Activated T-cell treated with anti-CD3 and anti-CD28 coated beads, Interleukin-2, amount 50 U/mL, for 1 hour (primary cell): Measurements from ENCODE around the gene RBPMS2.
A peak's percentile ranks its signal among the peaks of the same experiment; 100 is the strongest.
"Not testable (repeated sequence)": the region's sequence is repeated elsewhere in the genome, so short reads cannot be mapped to it uniquely, and the experiment has no call there.

ENCODE experiments used
- DNase-seq: peaks from one replicate; pipeline ENCODE4 v3.0.0-alpha.2; 2020

RBPMS2 gene

DNA sequence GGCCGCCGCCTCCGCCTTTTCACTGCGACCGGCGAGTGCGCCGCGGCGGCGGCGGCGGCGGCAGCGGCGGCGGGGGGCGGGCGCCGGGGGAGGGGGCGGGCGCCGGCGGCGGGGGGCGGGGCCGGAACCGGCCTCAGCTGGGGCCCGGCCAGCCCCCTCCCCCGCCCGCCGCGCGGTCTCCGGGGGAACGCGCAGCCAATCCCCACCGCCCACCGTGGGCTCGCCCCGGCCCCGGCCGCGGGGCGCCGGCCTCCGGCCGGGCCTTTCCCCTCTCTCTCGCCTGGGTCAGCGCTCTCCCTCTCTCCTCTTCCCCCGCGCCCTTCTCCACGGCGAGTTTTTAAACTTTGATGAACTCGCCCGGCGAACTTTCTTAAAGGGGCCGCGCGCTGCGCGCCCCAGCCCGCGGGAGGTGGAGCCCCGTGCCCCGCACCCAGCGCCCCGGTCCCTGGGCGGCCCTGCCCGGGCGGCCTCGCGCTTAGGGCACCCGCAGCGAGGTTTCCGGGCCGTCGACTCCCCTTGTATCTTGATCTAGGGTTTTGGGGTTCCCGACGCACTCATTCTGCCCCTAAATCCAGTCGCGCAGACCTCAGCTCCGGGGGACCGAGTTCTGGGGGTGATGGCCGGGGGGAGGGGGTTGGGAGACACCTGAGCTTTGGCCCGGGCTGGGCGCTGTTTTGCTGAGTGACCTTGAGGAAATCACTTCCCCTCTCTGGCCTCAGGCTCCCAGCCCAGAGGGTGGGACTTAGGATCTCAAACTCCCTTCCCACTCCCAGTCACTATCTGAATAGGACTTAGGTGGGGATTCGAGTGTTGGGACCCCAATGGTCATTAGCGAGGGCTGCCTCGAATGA lies at the start of gene RBPMS2:
TSS of gene RBPMS2 (minus strand) at position 39 of the 851 bp plus-strand sequence. CDS start 270 bp downstream, outside the sequence.
- DNase-seq = peak; percentile 19

DNA sequence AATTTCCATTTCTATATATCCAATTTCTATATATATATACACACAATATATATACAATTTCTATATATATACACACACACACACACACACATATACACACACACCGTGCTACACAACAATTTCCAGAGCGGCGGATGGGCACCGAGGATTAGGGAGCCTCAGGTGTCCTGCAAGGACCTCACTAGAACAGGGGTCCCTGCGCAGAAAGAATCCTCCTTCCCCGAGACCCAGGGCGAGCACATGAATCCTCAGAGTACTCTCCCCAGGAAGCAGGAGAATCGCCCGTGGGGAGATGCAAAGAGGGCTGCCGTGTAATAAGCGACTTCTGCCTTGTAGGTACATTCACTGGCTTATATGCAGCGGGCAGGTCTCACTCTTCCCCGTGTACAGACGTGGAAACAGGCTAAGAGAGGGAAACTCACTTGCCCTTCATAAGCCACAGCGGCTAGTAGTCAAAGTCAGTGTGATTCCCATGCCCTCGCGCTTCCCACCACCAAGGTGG lies 49.6 kb upstream of the RBPMS2 start:
- DNase-seq = no peak

DNA sequence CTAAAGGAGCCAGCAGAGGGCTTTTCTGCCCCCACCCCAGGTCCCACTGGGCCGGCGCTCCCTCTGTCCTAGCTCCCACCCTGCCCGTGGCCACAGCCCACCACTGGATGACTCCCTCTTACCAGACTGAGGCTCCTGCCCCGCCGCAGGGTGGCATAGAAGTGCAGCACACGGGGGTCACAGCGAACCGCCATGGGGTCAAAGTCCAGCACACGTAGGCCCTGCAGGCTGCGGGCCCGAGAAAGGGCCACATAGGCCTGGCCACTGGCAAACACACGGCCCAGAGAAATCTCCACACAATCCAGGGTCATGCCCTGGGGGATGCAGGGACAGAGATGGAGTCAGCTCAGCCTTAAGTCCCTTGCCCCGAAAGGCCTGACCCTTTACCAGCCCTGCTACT lies 41.1 kb upstream of the RBPMS2 start:
- no peak for DNase-seq

DNA sequence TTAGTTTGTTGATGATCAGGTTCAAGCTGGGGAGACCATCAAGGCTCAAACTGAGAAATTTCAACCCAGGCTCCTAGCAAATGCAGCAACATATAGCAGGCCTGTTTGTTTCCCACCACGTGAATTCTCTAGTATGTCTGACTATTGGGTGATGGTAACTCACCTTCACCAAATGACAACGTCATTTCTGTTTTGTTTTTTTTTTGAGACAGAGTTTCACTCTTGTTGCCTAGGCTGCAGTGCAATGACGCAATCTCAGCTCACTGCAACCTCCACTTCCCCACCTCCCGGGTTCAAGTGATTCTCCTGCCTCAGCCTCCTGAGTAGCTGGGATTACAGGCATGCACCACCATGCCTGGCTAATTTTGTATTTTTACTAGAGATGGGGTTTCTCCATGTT lies 39.6 kb upstream of the RBPMS2 start:
- not testable (repeated sequence) for DNase-seq

DNA sequence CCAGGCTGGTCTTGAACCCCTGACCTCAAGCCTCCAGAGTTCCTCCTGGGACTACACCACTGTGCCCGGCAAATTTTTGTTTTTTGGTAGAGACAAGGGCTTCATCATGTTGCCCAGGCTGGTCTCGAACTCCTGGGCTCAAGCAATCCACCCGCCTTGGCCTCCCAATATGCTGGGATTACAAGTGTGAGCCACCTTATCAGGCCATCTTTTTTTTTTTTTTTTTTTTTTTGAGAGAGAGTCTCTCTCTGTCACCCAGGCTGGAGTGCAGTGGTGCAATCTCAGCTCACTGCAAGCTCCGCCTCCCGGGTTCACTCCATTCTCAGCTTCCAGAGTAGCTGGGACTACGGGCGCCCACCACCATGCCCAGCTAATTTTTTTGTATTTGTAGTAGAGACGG lies 38.9 kb upstream of the RBPMS2 start:
- DNase-seq = not testable (repeated sequence)

DNA sequence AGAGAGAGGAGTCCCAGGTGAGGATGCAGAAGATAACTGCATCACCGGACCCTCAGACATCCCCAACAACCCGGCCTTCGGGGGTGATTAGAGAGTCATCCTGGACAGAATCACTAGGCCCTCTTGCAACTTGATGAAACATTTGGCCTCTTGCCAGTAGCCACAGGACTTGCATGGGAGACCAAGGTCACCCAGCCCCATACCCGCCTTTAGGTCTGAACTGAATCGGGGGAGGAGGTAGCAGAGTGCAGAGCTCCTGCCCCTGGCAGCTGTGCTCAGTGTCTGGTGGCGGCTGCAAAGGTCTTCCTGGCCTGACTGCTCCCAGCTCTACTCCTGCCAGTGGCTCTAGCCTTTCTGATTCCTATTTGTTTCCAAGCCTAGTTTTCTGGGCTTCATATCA lies 37.7 kb upstream of the RBPMS2 start:
- DNase-seq = no peak

DNA sequence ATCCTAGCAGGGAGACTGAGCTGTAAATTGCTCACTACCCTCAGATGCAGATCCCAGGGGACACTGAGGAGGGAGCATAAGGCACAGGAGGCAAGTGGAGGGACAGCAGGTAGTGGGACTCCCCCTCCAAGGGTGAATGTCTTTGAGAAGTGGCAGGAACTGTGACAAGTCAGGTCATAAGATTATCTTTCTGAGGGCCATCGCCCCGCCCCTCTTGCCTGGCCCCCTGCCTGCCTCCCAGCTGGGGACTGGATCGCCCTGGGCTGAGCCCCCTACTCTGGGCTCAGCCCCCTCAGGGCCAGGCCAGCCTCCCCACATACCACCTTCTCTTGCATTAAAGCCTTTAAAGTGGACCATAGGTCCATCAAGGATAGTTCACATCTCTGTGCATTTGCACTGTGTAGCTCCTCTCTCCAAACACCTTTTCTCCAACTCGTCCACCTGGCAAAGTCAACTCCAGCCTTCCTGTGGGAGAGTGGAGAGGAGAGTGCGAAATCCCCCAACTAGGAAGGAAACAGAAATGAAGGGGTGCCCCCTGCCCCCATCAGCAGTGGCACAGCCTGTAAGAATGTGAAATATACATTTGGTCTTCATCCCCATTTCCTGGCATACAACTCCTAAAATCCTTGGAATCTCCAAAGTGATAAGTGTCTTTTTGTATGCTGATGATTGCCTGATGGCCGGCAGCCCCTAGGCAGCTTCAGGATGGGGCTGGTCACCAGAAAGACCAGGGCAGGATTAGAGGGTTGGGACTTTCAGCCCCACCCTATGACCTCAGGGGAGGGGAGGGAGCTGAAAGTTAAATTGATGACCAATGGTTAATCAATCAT lies 35.3 kb upstream of the RBPMS2 start:
- no peak for DNase-seq

DNA sequence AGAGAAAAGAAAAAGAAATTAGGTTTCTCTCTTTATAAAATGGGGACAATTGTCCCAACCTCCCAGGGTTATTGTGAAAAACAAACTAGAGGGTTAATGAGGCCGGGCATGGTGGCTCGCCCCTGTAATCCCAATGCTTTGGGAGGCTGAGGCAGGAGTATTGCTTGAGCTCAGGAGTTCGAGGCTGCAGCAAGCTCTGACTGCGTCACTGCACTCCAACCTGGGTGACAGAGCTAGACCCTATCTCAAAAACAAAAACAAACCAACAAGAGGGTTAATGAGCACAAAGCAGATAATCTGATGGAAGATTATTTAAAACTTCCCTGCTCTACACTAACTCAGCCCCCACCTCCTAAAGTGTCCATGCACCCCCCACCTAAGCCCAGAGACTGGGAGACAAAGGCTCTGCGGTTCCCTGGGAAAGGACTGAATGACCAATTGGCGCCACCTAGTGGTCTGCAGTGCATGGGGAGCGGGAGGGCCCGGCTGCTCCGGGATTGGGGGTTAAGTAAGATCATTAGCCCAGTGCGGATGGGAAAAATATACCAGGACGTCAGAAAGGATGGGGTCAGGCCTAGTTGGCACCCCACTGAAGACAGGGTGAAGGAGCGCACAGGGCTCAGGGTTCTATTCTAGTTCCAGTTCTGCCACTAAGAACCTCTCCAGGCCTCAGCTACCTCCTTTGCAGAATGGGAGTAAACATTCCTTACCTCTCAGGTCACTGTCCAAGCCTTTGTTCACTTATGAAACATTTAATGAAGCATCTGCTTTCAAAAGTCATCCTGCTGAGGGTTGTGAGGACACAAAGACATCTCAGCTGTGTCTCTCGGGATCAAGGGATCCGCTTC lies 34.5 kb upstream of the RBPMS2 start:
- peak; percentile 55 for DNase-seq

DNA sequence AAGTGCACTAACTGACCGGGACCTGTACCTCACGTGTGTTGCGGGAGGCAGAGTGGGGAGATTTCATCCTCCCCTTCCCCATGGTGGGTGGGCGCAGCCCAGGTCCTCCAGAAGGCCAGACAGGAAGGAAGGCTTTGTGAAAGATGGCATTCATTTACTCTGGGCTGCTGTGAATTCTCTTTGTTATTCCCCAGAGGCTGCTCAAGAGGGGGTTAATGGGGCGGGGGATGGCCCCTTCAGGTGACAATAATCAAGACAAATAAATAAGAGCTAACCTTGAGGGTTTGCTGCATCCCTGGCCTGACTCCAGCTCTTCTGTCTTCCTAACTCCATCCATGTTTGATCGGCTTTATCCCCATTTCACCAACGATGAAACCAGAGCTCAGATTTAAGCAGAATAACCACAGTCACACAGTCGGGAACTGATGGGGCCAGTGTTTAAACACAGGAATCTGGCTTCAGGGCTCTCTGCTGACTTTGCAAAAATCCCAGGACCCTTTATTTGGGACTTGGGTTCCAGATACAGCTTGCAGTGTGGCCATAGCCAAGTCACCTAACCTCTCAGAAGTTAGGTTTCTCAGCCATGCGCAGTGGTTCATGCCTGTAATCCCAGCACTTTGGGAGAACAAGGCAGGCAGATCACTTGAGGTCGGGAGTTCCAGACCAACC lies 33.5 kb upstream of the RBPMS2 start:
- DNase-seq = no peak

DNA sequence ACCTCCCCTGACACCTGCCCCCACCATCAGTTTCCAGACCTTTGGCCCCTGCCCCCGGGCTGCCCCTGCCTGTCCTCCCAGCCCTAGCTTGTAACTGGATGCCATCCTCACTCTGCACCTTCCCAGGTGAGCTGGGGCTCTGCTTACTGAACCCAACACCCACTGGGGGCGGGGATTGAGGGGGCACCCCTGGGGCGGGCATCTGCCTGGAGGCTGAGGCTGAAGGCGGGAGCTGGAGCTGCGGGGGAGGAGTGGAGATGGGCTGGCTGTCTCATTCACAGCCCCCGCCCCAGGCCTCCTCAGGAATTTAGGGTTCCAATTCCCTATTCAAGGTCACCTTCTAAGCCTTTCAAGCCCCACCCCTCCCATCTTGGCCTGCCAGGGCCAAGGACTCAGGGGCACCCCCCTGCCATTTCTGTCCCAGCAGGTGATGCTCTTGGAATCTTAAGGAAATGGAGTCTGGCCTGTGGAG lies 32.4 kb upstream of the RBPMS2 start:
- no peak for DNase-seq

DNA sequence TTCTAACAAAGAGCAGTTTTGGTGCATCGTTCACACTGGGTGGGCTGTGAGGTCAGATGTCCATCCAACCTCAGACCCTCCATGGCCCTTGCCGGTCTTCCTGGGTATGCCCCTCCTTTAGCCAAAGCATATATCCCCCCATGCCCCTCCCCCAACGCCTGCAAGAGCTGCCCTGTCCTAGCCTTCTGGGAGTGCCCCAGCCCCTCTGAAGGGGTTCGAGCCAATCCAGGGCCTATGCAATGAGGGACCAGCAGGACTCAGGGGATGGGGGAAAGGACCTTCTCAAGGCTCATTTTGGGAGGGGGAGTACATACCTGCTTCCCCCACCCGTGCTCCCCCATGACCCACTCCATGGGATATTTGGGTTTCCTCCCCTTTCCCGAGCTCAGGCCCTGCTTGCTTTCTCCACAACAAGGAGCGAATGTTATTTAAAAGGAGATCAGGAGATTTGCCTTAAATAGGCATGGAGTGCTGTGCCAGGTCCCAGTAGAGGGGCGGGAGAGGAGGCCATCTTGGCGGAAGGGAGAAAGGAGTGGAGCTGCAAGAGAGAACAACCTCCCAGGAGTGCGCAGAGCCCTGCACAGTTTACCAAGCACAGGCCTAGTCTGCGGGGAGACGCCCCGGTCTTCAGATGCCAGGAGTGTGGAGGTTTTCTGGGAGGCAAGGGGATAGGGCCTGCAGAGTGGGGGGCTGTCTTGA lies 31.8 kb upstream of the RBPMS2 start:
- DNase-seq = no peak

DNA sequence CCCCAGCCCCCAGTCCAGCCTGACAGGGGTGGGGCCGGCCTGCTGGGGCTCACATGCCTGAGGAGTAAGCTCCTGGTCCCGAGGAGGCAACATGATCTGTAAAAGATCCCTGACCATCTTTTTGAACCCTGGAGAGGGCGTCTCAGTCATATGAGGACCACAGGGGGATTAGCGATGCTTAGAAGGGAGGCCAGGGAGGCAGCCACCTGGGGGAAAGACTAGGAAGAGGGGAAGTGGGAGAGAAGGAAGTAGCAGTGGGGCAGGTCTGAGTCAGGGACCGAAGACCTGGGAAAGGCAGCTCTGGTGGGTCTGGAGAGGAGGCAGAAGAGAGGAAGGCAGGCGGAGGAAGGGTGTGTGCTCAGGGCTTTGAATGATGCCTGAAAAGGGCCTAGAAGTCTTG lies 31.1 kb upstream of the RBPMS2 start:
- DNase-seq = no peak

DNA sequence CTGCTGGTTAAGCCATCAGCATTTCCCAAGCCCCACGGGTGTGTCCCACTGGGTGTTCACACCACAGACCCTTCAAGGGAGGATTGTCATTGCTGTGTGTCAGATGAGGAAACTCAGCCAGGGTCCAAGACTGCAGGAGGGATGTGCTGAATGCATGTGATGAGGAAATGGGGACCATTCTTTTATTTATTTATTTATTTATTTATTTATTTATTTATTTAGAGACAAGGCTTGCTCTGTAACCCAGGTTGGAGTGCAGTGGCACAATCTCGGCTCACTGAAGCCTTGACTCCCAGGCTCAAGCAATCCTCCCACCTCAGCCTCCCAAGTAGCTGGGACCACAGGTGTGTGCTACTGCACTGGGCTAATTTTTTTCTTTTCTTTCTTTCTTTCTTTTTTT lies 29.2 kb upstream of the RBPMS2 start:
- DNase-seq = no peak

DNA sequence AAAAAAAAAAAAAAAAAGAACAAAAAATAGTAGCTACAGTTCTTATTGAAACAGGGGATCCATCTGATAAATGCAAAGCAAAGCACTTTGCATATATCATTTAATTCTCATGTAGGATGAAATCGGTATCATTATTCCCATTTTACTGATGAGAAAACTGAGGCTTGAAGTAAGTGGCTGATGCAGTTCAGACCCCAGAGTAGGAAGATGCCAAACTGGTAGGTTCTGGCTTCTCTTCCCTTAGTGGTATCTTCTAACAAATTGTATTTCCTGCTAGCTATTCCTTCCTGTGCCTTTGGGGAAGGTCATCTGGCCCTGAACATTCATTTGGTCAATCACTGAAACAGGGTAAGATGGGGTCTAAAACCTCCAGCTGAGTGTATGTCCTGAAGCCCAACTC lies 28.1 kb upstream of the RBPMS2 start:
- DNase-seq = no peak

DNA sequence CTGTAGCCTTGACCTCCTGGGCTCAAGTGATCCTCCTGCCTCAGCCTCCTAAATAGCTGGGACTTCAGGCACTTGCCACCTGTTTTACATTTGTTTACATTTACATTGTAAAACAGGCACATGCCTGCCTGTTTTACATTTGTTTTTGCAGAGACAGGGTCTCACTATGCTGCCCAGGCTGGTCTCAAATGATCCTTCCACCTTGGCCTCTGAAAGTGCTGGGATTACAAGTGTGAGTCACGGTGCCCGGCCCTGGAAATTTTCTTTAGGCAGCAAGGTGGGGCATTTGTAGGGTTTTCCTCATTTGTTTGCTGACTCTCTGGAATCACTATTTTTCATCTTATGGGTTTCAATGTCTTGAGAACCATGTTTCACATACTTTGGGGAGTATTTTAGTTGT lies 25.1 kb upstream of the RBPMS2 start:
- DNase-seq = no peak

DNA sequence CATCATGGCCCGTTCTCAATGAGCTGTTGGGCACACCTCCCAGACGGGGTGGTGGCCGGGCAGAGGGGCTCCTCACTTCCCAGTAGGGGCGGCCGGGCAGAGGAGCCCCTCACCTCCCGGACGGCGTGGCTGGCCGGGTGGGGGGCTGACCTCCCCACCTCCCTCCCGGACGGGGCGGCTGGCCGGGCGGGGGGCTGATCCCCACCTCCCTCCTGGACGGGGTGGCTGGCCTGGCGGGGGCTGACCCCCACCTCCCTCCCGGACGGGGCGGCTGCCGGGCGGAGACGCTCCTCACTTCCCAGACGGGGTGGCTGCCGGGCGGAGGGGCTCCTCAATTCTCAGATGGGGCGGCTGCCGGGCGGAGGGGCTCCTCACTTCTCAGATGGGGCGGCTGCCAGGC lies 23.5 kb upstream of the RBPMS2 start:
- DNase-seq = not testable (repeated sequence)

DNA sequence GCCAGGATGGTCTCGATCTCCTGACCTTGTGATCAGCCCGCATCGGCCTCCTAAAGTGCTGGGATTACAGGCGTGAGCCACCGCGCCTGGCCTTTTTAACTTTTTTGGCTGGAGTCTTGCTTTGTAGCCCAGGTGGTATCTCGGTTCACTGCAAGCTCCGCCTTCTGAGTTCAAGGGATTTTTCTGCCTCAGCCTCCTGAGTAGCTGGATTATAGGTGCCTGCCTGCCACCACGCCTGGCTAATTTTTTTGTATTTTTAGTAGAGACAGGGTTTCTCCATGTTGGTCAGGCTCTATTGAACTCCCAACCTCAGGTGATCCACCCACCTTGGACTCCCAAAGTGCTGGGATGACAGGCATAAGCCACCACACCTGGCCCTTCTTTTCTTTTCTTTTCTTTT lies 20.5 kb upstream of the RBPMS2 start:
- not testable (repeated sequence) for DNase-seq

DNA sequence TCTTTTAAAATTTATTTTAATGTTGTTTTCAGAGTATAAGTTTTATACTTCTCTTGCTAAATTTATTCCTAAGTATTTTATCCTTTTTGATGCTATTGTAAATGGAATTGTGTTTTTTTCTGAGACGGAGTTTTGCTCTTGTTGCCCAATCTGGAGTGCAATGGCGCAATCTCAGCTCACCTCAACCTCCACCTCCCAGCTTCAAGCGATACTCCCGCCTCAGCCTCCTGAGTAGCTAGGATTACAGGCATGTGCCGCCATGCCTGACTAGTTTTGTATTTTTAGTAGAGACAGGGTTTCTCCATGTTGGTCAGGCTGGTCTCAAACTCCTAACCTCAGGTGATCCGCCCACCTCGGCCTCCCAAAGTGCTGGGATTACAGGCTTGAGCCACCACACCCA lies 19.9 kb upstream of the RBPMS2 start:
- DNase-seq = not testable (repeated sequence)

DNA sequence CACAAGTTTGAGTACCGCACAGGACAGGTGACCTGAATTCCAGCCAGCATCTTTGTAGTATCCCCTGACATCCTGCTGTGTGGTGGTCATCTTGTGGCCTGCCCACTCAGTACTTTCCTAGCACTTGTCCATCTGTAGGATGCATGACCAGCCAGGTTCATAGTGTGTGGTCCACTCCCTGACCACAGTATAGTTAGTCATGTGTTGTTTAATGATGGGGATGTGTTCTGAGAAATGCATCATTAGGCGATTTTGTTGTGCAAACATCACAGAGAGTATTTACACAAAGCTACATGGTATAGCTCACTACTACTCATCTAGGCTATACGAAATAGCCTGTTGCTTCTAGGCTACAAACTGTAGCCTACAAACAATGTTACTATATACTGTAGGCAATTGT lies 16.9 kb upstream of the RBPMS2 start:
- no peak for DNase-seq

DNA sequence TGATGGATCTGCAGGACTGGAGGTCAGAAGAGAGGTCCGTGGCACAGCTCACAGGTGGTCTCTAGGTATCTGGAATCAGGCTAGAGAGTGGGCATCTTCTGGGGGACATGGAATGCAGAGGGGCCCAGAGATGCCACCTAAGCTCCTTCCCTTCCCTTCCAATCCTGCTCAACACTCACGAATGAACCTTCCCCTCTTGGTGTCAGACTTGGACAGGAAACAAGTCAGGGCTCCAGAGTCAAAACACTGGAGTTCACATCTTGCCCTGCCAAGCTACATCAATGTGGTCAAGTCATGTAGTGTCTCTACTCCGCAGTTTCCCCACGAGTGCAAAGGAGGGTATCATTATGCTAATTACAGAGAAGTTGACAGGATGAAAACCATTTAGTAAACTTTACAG lies 16.0 kb upstream of the RBPMS2 start:
- no peak for DNase-seq

DNA sequence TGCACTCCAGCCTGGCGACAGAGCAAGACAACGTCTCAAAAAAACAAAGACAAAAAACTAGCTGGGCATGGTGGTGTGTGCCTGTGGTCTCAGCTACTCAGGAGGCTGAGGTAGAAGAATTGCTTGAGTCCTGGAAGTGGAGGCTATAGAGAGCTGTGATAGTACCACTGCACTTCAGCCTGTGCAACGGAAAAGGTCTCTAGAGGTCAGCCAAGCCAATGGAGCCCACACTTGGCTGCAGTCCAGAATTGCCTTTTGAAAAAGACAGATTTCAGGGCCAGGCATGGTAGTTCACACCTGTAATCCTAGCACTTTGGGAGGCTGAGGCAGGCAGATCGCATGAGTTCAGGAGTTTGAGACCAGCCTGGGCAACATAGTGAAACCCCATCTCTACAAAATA lies 8.4 kb upstream of the RBPMS2 start:
- DNase-seq = no peak

DNA sequence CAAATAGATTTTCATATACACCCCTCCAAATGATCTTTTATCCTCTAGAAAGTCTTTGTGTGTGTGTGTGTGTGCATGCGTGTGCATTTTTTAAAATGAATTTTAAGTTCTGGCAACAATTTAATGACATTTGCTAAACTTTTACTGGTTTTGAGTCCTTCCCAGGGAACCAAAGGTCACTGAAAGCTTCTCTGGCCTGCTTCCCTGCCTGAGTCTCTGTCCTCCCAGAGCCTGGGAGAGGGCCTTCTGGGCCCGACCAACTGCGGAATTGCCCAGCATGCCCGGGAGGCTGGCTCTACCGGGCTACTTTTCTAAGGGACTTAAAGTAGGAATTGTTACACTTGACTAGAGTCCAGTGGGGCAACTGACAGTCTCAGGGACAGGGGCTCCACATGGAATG lies 7.4 kb upstream of the RBPMS2 start:
- DNase-seq = no peak
